GM12878 (cell line): Measurements from ENCODE around the gene RBL2. TPM values are rescaled to one million over a fixed set of nuclear protein-coding genes. Genes with fewer than 3 reads are reported as not detected.

Experiments used
- ATAC-seq: fragments of 200-7000 bp; cut with Tn5 transposase; 3 replicates; pipeline ENCODE4 v1.9.1; 2020; ENCODE audit warnings: mild to moderate bottlenecking, moderate library complexity
- BruUV-seq: library from RNA; stranded (reverse); fragments of 400-500 nt; replicated peaks from 2 replicates; lab custom pipeline; 2021; lab: Mats Ljungman, UMichigan
- CTCF ChIA-PET: fragments of 300-600 bp; sonication (Branson Sonifier 250); formaldehyde crosslinking; extraction: SDS; loops from one replicate; lab custom pipeline; 2021; ENCODE audit warnings: inconsistent platforms; lab: Yijun Ruan, JAX
- POLR2A ChIA-PET: fragments of 350-600 bp; formaldehyde crosslinking; extraction: SDS; loops from one replicate; lab custom pipeline; 2021; ENCODE audit warnings: inconsistent platforms; lab: Charles Lee
- RAD21 ChIA-PET: fragments of 300-600 bp; sonication (Branson Sonifier 250); formaldehyde crosslinking; loops from one replicate; lab custom pipeline; 2023; ENCODE audit warnings: antibody characterized with exemption; ENCODE audit not compliant: unreplicated experiment; lab: Charles Lee
- SMC1A ChIA-PET: fragments of 300-600 bp; sonication (Branson Sonifier 250); formaldehyde crosslinking; loops from one replicate; lab custom pipeline; 2023; ENCODE audit not compliant: unreplicated experiment, uncharacterized antibody; lab: Charles Lee
- DNase-seq: peaks from one replicate; pipeline ENCODE4 v3.0.0-alpha.2; 2011; ENCODE audit warnings: low read depth, low spot score
- FAIRE-seq: peaks from 3 replicates; lab custom pipeline; 2011; peaks lifted over from hg19 to GRCh38; lab: Jason Lieb, UNC
- H2AFZ ChIP-seq: 2 replicates; pipeline ENCODE4 v1.6.0; 2011; ENCODE audit warnings: low read depth, low read length, control low read depth; ENCODE audit not compliant: control insufficient read depth
- H3K27ac ChIP-seq: 2 replicates; pipeline ENCODE4 v1.5.1; 2011; ENCODE audit warnings: control low read depth; ENCODE audit not compliant: control insufficient read depth, insufficient read depth
- H3K27me3 ChIP-seq, 2 experiments: replicated peaks in 1 of 2; 2 replicates each; pipeline versions ENCODE4 v1.6.0 to v1.6.1; 2011; ENCODE audit warnings: low read length in 1 of 2; ENCODE audit not compliant: control insufficient read depth in 2 of 2, insufficient read depth in 2 of 2
- H3K36me3 ChIP-seq, 2 experiments: 2 replicates each; pipeline ENCODE4 v1.5.1; 2011; ENCODE audit warnings: low read length in 1 of 2; ENCODE audit not compliant: control insufficient read depth in 2 of 2, insufficient read depth in 2 of 2
- H3K4me1 ChIP-seq: 2 replicates; pipeline ENCODE4 v1.6.1; 2011; ENCODE audit warnings: mild to moderate bottlenecking, low read length, moderate library complexity, mixed read lengths; ENCODE audit not compliant: control insufficient read depth, insufficient read depth
- H3K4me2 ChIP-seq: 2 replicates; pipeline ENCODE4 v1.6.0; 2011; ENCODE audit warnings: control low read depth; ENCODE audit not compliant: control insufficient read depth, insufficient read depth
- H3K4me3 ChIP-seq: fragments of 200-600 bp; sonication (generic); 2 replicates; pipeline ENCODE4 v1.5.1; 2016
- H3K79me2 ChIP-seq: 2 replicates; pipeline ENCODE4 v1.6.0; 2011; ENCODE audit warnings: low read length; ENCODE audit not compliant: control insufficient read depth, insufficient read depth
- H3K9ac ChIP-seq: 2 replicates; pipeline ENCODE4 v1.8.0; 2011; ENCODE audit warnings: low read length, control low read depth, mixed read lengths; ENCODE audit not compliant: control insufficient read depth, insufficient read depth
- H3K9me3 ChIP-seq: replicated peaks from 3 replicates; pipeline ENCODE4 v1.5.1; 2011; ENCODE audit warnings: mild to moderate bottlenecking, low read length; ENCODE audit not compliant: control insufficient read depth, insufficient read depth
- H4K20me1 ChIP-seq: 2 replicates; pipeline ENCODE4 v1.6.0; 2011; ENCODE audit not compliant: control insufficient read depth, insufficient read depth
- CTCF ChIP-seq, 3 experiments: IDR thresholded peaks in 2 of 3; conservative IDR thresholded peaks in 1 of 3; 2 replicates each; pipeline ENCODE4 v1.5.1; 2011; ENCODE audit warnings: low read depth in 3 of 3, low read length in 3 of 3, mild to moderate bottlenecking in 3 of 3, control low read depth in 2 of 3, moderate library complexity in 2 of 3, inconsistent platforms in 1 of 3, mixed read lengths in 1 of 3; ENCODE audit not compliant: control insufficient read depth in 2 of 3, insufficient read depth in 1 of 3; ENCODE audit errors: extremely low read depth in 1 of 3
- ESRRA ChIP-seq: IDR thresholded peaks from 2 replicates; pipeline ENCODE4 v1.6.1; 2012; ENCODE audit warnings: mild to moderate bottlenecking, low read length, improper control_type of control experiment
- NBN ChIP-seq: fragments of 450-650 bp; IDR thresholded peaks from 2 replicates; pipeline ENCODE4 v1.6.1; 2016
- NKRF ChIP-seq: fragments of 450-650 bp; conservative IDR thresholded peaks from 2 replicates; pipeline ENCODE4 v1.6.1; 2017; ENCODE audit warnings: mild to moderate bottlenecking, moderate library complexity
- RBBP5 ChIP-seq: fragments of 200-600 bp; sonication (generic); conservative IDR thresholded peaks from 2 replicates; pipeline ENCODE4 v1.6.1; 2016
- RUNX3 ChIP-seq: IDR thresholded peaks from 2 replicates; pipeline ENCODE4 v1.6.1; 2012; ENCODE audit warnings: low read length, inconsistent platforms
- SP1 ChIP-seq: IDR thresholded peaks from one replicate; pipeline ENCODE4 v1.6.1; 2011; ENCODE audit warnings: low read depth, low read length
- STAT3 ChIP-seq: IDR thresholded peaks from 2 replicates; pipeline ENCODE4 v1.6.1; 2011; ENCODE audit warnings: low read depth, low read length, improper control_type of control experiment
- ZNF592 ChIP-seq: fragments of 450-650 bp; IDR thresholded peaks from 2 replicates; pipeline ENCODE4 v1.6.1; 2017; ENCODE audit warnings: mild to moderate bottlenecking, moderate library complexity
- whole genome bisulfite sequencing: methylation state at CpG from one replicate; pipeline ENCODE4 v1.1.6; 2016; ENCODE audit warnings: low lambda C conversion rate; ENCODE audit not compliant: insufficient replicate concordance, insufficient coverage; ENCODE audit errors: missing lambda C conversion rate; 5-methylcytosine and 5-hydroxymethylcytosine counted together
- in situ Hi-C: fragments of 300-500 bp; cut with MboI; formaldehyde crosslinking; loops from 9 replicates; pipeline ENCODE4 v1.14.3; 2018; ENCODE audit warnings: mixed read lengths
- intact Hi-C: fragments of 100-400 bp; cut with micrococcal nuclease; formaldehyde crosslinking; loops from one replicate; pipeline ENCODE4 v1.14.2; 2022; ENCODE audit not compliant: unreplicated experiment
- polyA plus RNA-seq, 11 experiments: library from polyadenylated mRNA; depleted of rRNA in 4 of 11; unstranded in 6 of 11; stranded (reverse) in 5 of 11; fragments of >200 nt; fragmentation: Nextera tagmentation in 4 of 11; fragmentation: Illumina TruSeq in 1 of 11; extraction: Ambion mirVana in 4 of 11; extraction: Trizol in 1 of 11; gene quantifications; 1 replicate in 1 of 11; 2 replicates in 10 of 11; pipeline versions ENCODE4 v1.2.1 to v1.2.3, GENCODE V29; 2011 to 2016; ENCODE audit warnings: inconsistent platforms in 2 of 11, missing spikeins in 2 of 11, low read depth in 1 of 11
- total RNA-seq, 4 experiments: library from RNA; depleted of rRNA in 3 of 4; stranded (reverse); fragments of >200 nt in 3 of 4; fragmentation: Illumina TruSeq in 1 of 4; extraction: Trizol in 1 of 4; gene quantifications; 2 replicates each; pipeline versions ENCODE4 v1.2.1 to v1.2.3, GENCODE V29; 2013 to 2021

Gene RBL2
- total and polyA plus RNA-seq, 10 of the 15 experiments (the other 5 are each of a cell fraction or from before 2014, with no cell fraction given), result 10.0 to 107 (median 39.0) TPM

- ChIA-PET RAD21 (no interaction called here), CTCF (interaction anchor here (0.9 kb wide), 1 partner anchor 10 kb away, joined by 3 read pairs; no protein-coding TSS in a partner anchor), POLR2A (no interaction called here), SMC1A (interaction anchor here (0.6 to 1.0 kb wide), 2 partner anchors 29 to 30 kb away, joined by 3 read pairs; no protein-coding TSS in a partner anchor)
- ATAC-seq (no peak), DNase-seq (no peak), FAIRE-seq (no peak)
- Histone ChIP-seq H3K4me1 (no peaks in the 10 kb centered on the region), H3K9ac (no peak overlapping the region), H3K4me3 (no peak overlapping the region), H3K27me3 (no peaks in the 10 kb centered on the region), H3K36me3 (peaks cover 5 to 34% of the 10 kb centered on the region in 2 experiments), H3K9me3 (no peaks in the 10 kb centered on the region; the same call in 2 of the 3 replicates), H3K79me2 (no peaks in the 10 kb centered on the region), H4K20me1 (no peaks in the 10 kb centered on the region), H3K27ac (no peak overlapping the region), H3K4me2 (no peak overlapping the region), H2AFZ (no peak overlapping the region)
- intact Hi-C loops, result no loop called here
- TF ChIP-seq CTCF (IDR thresholded peaks at IDR 0.05 in 2 of 3, conservative IDR thresholded peaks at IDR 0.05 in 1 of 3; ENCODE audit: control insufficient read depth in 2 of 3, extremely low read depth in 1 of 3, insufficient read depth in 1 of 3, low read depth in 3 of 3, low read length in 3 of 3) (no peak), NBN (no peak), ESRRA (no peak), STAT3 (no peak), NKRF (no peak), RUNX3 (no peak), ZNF592 (no peak), RBBP5 (no peak), SP1 (no peak)
- WGBS, result 93% methylated on average over 1 of the region's 1 CpG
- in situ Hi-C loops, result no loop called here
- BruUV-seq, result no TSS peak
Observed at GRCh38 chr16:53480394-53480793, 46.1 kb downstream of the RBL2 start.
